ENCODE results near the gene METAP1D.

Gene METAP1D

GRCh38 chr2:171999604-172000469 is at the start of gene METAP1D:
METAP1D (plus strand) TSS chr2:171999953; CDS start chr2:171999970, 17 bp downstream.
- no peak for TF ChIP-seq GATA3 (IDR thresholded peaks at IDR 0.05; ENCODE audit: low read depth, low read length)
- TF ChIP-seq GATA2 (IDR thresholded peaks at IDR 0.05; ENCODE audit: low read depth, low read length): no peak

DNA sequence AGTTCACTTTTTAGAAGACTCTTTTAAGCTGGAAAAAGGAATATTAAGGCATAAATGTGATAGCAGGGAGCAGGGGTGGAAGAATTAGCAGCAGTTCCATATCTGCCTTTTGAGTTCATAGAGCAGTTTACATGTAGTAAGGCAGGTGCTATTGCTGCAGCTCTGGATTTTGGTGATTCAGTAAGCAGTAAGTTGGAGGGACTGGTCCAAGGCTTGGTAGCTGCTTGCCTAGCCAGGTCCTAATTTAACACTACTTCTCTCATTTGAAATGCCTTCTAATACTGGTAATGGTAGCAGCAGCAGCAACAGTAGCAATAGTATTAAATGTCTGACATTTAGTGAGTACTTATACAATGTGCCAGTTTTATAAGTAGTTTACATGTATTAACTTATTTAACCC is 47.5 kb upstream of the METAP1D start:
- TF ChIP-seq GATA3 (IDR thresholded peaks at IDR 0.05; ENCODE audit: low read depth, low read length) (no peak), GATA2 (IDR thresholded peaks at IDR 0.05; ENCODE audit: low read depth, low read length) (no peak)

DNA sequence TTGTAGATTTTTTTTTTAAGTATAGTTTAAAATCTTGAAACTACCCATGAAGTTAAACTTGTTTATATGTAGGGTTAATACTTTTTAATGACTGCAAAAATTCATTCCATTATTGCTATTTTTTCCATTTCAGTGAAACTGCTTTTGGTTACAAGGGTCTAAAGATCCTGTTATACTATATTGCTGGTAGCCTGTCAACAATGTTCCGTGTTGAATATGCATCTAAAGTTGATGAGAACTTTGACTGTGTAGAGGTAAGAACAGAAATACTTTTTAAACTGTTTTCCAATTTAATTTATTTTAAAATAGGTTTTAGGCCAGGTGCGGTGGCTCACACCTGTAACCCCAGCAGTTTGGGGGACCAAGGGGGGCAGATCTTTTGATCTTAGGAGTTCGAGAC is 47.0 kb upstream of the METAP1D start:
- TF ChIP-seq GATA2 (IDR thresholded peaks at IDR 0.05; ENCODE audit: low read depth, low read length) (no peak), GATA3 (IDR thresholded peaks at IDR 0.05; ENCODE audit: low read depth, low read length) (no peak)

GRCh38 chr2:171956135-171956825 is 43.5 kb upstream of the METAP1D start:
- TF ChIP-seq GATA2 (IDR thresholded peaks at IDR 0.05; ENCODE audit: low read depth, low read length) (no peak), GATA3 (IDR thresholded peaks at IDR 0.05; ENCODE audit: low read depth, low read length) (no peak)

GRCh38 chr2:171957061-171957460 is 42.7 kb upstream of the METAP1D start:
- TF ChIP-seq GATA2 (IDR thresholded peaks at IDR 0.05; ENCODE audit: low read depth, low read length) (no peak), GATA3 (IDR thresholded peaks at IDR 0.05; ENCODE audit: low read depth, low read length) (no peak)

DNA sequence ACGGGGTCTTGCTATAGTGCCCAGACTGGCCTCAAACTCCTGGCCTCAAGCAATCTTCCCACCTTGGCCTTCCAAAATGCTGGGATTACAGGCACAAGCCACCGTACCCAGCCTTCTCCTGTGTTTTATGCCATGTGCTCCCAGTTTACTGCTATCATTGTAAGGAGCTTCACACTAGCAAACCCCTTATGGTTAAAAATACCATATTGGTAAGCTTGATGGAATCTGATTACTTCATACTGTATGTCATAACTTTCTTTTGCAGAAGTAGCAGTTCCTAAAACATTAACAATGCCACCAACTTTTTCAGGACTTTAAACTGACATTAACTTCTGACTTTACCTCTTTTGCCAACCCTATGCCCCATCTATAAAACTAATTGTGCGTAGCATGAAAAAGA is 41.3 kb upstream of the METAP1D start:
- TF ChIP-seq GATA2 (IDR thresholded peaks at IDR 0.05; ENCODE audit: low read depth, low read length) (no peak), GATA3 (IDR thresholded peaks at IDR 0.05; ENCODE audit: low read depth, low read length) (no peak)

- TF ChIP-seq GATA3 (IDR thresholded peaks at IDR 0.05; ENCODE audit: low read depth, low read length) (no peak), GATA2 (IDR thresholded peaks at IDR 0.05; ENCODE audit: low read depth, low read length) (no peak)
Observed at GRCh38 chr2:171959998-171960397, 39.8 kb upstream of the METAP1D start.

GRCh38 chr2:171960570-171960969 is 39.2 kb upstream of the METAP1D start:
- TF ChIP-seq GATA2 (IDR thresholded peaks at IDR 0.05; ENCODE audit: low read depth, low read length): no peak
- TF ChIP-seq GATA3 (IDR thresholded peaks at IDR 0.05; ENCODE audit: low read depth, low read length): no peak

DNA sequence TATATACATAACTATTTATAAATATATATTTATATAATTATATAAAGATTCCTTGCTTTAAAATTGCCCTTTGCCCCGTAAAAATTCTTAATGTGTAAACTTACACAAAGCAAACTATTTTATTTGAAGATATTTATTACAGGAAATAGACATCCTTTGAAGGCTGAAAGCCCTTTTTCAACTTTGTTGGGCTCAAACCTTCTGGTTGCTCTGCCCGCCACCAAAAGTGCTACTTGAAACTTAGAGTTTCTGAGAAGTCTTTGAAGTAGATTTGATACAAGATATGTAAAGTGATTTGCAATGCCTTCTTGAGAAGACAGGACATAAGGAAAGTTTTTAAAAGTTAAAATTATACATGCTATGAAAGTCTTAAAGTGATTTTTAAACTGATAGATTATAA is 36.6 kb upstream of the METAP1D start:
- TF ChIP-seq GATA2 (IDR thresholded peaks at IDR 0.05; ENCODE audit: low read depth, low read length): no peak
- TF ChIP-seq GATA3 (IDR thresholded peaks at IDR 0.05; ENCODE audit: low read depth, low read length): no peak

DNA sequence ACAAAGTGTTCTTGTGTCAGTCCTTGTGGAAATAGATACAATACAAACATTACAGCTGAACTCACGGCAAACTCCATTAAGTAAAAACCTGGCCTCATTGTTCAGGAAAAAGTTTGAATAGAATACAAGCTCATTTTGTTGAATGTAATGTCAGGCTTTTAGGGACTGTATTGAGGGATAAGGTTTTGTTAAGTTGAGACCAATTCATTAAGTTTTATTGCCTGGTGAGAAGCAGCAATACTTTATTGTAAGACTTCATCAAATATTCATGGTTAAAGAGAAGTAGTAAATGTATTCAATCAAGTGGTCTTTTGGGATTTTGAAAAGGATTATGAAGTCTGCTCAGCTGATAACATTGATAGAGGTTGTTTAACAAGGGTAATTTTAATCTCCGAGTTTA is 35.4 kb upstream of the METAP1D start:
- TF ChIP-seq GATA3 (IDR thresholded peaks at IDR 0.05; ENCODE audit: low read depth, low read length) (no peak), GATA2 (IDR thresholded peaks at IDR 0.05; ENCODE audit: low read depth, low read length) (no peak)

- TF ChIP-seq GATA3 (IDR thresholded peaks at IDR 0.05; ENCODE audit: low read depth, low read length): no peak
- TF ChIP-seq GATA2 (IDR thresholded peaks at IDR 0.05; ENCODE audit: low read depth, low read length): no peak
Observed at GRCh38 chr2:171965238-171965637, 34.5 kb upstream of the METAP1D start.

DNA sequence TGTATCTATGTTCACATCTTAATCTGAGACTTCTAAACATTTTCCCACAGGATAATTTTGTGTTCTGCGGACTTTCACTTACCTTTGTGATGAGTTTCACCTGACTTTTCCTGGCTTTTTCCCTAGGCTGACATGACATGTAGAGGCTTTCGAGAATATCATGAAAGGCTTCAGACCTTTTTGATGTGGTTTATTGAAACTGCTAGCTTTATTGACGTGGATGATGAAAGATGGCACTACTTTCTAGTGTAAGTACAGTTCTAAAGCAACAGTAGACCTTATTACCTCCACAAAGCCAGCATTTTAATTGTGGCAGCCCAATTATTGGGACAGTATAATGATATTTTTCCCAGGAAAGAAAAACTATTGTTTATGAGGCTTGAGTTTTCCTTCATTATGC is 34.1 kb upstream of the METAP1D start:
- TF ChIP-seq GATA2 (IDR thresholded peaks at IDR 0.05; ENCODE audit: low read depth, low read length) (no peak), GATA3 (IDR thresholded peaks at IDR 0.05; ENCODE audit: low read depth, low read length) (no peak)

DNA sequence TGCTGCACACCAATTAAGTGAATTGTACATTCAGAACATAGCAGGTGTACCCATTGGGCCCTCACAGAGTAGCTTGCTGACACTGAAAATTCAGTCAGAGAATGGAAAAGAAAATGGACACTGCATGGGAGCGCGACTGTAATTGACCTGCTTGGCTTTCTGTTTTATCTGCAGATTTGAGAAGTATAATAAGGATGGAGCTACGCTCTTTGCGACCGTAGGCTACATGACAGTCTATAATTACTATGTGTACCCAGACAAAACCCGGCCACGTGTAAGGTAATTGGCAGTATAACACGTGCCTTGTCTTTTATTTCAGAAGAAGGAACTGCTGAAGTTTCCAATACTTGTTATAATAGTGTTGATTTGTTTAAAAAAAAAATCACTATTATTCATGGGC is 33.5 kb upstream of the METAP1D start:
- TF ChIP-seq GATA2 (IDR thresholded peaks at IDR 0.05; ENCODE audit: low read depth, low read length) (no peak), GATA3 (IDR thresholded peaks at IDR 0.05; ENCODE audit: low read depth, low read length) (no peak)

DNA sequence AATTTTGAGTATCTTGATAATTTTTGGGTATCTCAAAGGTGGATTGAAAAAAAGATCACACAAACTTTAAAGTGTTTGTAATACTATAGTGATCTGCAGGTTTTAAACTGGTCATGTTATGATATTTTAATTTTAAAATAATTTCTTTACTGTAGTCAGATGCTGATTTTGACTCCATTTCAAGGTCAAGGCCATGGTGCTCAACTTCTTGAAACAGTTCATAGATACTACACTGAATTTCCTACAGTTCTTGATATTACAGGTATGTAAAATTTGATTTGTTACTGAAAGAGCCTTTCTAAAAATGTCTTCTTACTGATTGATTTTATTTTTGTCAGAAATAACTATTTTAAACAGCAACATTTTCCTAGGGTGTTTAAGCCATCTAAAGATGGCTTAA is 33.1 kb upstream of the METAP1D start:
- no peak for TF ChIP-seq GATA3 (IDR thresholded peaks at IDR 0.05; ENCODE audit: low read depth, low read length)
- TF ChIP-seq GATA2 (IDR thresholded peaks at IDR 0.05; ENCODE audit: low read depth, low read length): no peak

GRCh38 chr2:171968509-171968908 is 31.2 kb upstream of the METAP1D start:
- TF ChIP-seq GATA2 (IDR thresholded peaks at IDR 0.05; ENCODE audit: low read depth, low read length) (no peak), GATA3 (IDR thresholded peaks at IDR 0.05; ENCODE audit: low read depth, low read length) (no peak)

Measured in SH-SY5Y (cell line).